Putamen (tissue), 1 donor: ENCODE data around the gene SLC25A23.

Experiments
- DNase-seq: peaks from one replicate; pipeline ENCODE4 v3.0.0-alpha.2; 2016; ENCODE audit warnings: low spot score

SLC25A23 gene

DNA sequence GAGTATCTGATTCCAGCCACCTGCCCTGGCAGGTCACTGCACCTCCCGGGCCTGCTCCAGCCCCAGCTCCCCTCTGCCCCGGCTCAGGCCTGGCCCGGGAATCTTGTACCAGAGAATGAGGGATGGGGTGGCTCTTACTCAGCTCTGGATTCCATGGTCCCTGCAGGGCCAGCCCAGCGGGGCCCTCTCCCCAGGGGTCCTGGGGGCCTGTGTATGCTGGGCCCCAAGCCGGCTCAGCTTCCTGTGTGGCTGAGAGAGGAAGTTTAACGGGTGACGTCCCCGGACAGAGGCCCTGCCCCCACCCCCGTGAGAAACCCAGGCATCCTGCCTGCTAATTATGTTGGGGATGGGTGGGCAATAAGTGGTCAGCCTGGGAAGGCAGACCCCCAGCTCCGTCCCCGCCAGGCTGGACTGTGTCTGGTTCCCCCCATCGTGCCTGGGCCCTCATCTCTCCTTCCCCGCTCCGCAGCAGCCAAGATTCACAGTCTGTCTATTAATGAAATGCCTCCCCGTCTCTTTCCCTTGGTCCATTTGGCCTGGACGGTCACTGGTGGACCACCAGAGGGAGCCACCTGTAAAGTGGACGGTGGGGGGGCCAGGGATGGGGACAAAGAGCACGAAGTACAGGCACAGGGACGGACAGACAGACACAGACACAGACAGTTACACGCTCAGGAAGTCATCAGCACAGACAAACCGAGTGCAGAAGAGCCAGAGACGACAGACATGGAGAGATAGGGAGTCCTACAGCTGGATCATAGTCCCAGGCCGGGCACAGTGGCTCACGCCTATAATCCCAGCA is 22.1 kb upstream of the SLC25A23 start, which contains the start of gene DENND1C:
Gene DENND1C, minus strand, starts transcription at position 247 of the 802 bp plus-strand sequence. Its CDS starts 92 bp downstream, at position 155.
- no peak for DNase-seq

DNA sequence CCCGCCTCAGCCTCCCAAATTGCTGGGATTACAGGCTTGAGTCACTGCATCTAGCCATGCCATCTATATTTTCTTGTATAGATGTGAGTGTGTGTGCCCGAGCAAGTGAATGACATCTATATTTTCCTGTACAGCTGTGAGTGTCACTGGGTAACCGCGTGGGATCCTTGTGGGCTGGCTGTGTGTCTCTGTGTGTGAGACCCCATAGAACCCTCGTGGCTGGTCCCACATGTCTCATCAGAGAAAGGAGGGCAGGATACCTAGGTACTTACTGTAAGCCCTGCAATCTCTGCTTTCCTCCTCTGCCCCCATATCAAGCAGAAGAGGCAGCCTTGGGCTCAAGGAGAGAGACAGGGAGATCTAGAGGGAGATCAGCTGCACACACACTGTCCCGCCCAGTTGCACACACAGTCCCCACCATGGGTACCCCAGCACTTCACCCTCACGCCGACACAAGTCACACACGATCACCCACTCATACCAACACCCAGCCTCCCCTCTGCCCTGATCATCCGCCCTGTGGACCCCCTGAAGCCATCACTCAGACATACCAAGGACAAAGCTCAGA is 21.3 kb upstream of the SLC25A23 start:
- no peak for DNase-seq

DNA sequence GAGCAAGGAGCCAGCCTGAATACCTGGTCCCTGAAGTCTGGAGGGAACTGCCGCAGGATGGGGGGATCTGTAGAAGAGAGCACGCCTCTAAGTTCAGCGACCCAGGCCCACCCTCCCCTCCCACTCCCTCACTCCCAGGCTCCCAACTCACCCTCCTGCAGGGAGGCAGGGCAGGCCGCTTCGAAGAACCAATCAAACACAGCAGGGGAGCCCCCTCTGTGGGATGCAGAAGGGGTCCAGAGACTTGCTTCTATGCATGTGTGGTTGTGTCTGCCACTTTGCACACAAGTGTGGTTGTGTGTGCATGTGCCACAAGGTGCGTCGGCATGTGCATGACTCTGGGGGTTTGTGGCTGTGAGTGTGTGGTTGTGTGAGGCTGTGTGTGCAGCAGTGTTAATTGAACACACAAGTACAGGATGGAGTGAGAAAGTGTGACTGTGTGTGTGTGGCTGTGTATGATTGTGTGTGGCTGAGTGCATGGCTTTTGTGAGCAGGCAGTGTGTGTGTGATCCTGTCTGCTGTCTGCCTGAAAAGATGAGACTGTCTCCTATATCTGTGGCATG is 20.3 kb upstream of the SLC25A23 start:
- DNase-seq = no peak

DNA sequence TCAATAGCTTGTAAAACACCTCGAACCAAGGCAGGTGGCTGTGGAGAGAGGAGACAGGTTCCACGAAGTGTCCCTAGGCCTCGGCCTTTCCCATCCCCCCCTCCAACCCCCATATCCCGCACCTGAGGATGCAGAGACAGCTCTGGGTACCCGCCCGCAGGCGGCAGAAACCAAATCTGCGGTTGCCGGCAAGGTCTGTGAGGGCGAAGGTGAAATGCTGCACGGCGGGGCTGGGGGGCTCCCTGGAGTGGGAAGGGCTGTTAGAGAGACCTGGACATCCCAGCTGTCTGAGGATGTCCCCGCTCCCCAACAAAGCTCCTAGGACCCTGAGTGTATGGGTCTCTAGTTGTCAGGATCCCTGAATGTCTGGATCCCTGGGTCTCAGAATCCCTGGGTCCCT is 19.2 kb upstream of the SLC25A23 start:
- no peak for DNase-seq

DNA sequence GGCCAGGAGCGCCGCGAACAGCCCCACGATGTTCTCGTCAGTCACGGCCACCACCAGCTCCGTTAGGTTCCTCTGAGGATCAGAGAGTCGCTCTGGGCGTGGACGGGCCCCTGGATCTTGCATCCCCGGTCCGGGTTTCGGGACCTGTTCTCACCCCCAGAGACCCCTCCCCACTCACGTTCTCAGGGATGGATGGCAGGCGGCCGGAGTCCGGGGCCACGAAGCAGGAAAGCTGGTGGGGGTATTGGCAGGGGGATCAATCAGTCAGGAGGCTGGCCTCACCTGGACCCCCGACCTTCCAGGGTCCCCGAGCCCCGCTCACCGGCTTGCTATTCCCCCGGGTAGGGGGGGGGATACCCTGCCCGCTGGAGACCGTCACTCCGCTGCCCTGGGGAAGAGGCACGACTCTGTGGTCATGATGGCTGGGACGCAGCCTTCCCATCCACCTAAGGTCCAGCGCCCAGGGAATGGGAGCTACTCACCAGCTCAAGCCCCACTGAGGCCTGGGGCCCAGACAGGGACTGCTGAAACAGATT is 17.4 kb upstream of the SLC25A23 start:
- no peak for DNase-seq

DNA sequence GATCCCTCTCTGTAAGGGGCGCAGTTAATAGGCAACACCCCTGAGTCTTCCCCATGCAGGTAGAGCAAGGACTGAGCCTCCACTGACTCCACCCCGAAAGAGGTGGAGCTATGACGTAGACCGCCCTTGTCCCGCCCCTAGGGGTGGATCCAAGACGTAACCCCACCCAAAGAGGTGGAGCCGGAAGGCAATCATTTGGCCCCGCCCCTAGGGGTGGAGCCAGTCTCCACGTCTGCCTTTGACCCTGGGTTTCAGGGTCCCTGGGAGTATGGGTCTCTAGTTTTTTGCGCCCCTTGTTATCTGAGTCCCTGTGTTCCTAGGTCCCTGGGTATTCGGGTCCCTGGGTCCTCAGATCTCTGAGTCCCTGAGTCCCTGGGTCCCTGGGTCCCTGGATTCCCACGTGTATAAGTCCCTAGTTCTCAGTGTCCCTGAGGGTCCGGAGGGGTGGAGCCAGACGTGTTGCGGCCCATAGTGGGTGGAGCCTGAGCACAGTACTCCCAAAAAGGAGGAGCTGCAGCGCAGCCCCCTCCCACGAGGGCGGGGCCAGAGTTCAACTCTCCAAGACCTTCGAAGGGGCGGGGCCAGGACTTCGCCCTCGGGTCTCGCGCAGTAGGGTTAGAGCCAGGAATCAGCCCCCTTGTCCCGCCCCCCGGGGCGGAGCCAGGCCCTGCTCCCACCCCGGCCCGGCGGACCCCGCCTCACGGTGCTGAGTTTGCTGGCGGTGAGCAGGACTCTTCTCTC is 16.7 kb upstream of the SLC25A23 start:
- peak; percentile 75 for DNase-seq

DNA sequence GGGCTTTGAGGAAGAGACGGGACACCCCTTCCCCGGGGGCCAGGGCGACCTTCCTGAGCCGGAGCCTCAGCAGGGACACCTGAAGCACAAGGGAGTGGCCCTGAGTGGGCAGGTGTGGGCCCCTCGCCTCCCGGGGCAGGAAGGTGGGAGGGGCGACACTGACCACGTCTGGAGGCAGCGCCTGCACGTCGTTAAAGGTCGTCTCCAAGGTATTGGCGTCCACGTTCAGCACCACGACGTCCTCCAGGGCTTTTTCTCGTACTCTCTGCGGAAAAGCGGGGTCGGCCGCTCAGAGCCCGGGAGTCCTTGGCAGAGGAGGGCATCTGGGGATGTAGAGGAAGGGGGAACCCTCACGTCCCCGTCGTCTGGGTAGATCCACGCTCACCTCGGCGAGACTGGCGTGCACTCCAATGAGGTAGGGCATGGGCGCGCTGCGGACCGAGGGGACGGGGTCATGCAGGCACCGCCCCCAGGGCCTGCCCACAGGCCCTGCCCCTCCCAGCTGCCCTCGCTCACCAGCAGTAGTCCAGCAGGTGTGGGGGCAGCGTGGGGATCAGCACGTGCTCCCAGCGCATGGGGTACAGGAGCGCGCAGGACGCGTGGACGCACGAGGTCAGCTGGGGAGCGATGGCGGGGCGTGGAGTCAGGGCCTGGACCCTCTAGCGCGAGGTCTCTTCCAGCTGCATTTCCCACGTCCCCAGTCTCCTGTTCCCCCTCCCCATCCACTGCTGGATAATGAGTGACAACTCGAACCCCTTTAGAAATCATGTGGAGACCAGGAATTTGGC is 15.9 kb upstream of the SLC25A23 start:
- DNase-seq = no peak

DNA sequence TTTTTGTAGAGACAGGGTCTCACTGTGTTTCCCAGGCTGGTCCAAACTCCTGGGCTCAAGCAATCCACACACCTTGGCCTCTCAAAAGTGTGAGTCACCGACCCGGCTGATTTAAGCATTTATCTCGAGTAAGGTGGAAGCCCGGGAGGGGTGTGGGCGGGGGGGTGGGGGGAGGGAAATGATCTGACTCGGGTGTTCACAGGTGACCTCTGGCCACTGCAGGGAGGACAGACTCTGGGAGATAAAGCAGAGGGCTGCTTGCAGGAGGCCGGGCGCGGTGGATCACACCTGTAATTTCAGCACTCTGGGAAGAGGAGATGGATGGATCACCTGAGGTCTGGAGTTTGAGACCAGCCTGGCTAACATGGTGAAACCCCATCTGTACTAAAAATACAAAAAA is 14.1 kb upstream of the SLC25A23 start:
- no peak for DNase-seq

DNA sequence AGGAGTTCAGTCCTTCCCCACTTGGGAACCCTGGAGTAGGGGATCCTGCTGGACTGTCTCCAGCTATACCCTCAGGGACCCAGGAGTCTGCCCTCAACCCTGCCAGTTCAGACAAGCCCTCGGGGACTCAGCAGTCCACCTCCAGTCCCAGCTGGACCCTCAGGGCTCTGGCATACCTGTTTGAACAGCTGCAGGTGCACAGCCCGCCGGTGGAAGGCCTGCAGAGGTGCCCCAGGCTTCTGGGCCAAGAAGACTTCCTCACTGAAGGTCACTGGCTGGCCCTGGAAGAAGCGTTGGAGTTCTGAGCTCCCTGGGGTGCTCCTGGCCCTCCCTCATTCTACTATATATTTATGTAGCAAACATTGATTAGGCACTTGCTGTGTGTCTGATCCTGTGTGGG is 13.1 kb upstream of the SLC25A23 start:
- DNase-seq = no peak

DNA sequence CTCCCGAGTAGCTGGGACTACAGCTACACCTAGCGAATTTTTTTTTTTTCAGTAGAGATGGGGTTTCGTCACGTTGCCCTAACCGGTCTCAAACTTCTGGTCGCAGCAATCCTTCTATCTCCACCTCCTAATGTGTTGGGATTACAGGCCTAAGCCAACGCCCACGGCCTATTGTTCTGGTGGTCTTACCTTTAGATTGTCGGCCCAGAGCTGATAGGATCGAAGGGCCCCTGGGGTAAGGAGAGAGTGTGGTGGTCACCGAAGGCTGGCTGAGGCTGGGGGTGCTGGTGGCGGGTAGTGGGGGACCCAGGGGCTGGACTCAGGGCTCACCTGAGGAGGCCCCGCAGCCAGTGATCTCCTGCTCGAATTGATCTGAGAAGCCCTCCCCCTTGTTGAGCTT is 11.5 kb upstream of the SLC25A23 start:
- no peak for DNase-seq

DNA sequence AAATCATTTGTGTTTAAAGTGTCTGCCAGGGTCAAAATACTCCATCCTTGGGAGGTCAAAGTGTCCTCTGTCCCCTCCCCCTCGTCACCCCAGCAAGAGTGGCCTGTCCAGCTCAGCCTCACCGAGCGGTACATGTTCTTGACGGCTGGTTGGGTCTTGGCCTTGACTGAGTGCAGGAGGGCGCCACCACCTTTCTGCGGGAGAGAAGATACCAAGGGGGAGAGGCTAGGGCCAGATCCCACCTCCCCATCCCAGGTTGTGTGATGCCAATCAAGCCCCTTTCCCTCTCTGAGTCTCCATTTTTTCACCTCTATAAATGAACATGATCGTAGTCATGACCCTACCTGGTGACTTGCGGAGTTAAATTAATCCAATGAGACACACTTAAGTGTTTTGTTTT is 10.6 kb upstream of the SLC25A23 start:
- no peak for DNase-seq

DNA sequence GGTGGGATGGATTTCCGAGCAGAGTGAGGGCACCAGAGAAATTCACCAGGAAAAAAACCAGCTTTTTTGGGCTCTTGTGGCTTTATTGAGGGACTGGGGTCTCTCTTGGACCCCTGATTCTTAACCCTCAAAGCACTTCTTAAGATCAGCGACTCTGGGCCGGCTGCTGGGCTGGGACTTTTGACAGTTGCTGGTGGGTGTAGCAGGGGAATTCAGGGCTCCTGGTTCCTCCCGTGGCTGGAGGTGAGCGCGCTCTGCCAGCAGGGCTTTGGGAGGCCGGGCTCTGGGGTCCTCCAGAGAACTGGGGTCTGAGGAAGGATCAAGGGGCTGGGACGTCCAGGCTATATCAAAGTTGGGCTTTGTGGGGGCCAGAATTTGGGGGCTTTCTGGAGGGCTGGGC is 7.8 kb upstream of the SLC25A23 start:
- DNase-seq = no peak

DNA sequence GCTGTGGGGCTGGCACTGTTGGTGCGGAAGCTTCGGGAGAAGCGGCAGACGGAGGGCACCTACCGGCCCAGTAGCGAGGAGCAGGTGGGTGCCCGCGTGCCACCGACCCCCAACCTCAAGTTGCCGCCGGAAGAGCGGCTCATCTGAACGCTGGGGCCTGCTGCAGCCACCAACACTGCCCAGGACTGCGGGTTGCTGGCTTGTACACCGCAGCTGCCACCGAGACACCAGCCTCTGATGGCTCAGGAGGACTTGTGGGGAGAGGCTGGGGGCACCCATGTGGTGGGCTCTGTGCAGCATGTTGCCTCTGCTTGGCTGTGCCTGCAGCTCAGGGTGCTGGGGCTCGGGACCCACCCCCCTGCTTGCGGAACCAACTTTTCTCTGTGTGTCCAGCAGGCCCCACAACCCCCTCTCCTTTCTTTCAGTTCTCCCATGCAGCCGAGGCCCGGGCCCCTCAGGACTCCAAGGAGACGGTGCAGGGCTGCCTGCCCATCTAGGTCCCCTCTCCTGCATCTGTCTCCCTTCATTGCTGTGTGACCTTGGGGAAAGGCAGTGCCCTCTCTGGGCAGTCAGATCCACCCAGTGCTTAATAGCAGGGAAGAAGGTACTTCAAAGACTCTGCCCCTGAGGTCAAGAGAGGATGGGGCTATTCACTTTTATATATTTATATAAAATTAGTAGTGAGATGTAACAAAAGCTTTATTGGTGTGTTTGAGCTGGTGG is 7.1 kb upstream of the SLC25A23 start:
- no peak for DNase-seq

DNA sequence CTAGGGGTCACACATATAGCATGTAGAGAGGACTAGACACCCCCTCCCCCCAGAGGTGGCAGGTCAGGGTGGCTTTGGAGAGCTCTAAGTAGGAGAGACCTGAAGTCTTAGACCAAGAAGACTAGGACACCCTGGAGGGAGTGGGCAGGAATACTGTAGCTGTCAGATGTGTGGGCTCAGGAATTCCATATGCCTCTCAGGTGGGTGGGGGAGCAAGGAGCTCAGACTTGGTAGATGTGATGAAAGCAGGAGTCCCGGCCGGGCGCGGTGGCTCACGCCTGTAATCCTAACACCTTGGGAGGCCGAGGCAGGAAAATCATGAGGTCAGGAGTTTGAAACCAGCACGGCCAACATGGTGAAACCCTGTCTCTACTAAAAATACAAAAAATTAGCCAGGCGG is 6.1 kb upstream of the SLC25A23 start:
- no peak for DNase-seq

DNA sequence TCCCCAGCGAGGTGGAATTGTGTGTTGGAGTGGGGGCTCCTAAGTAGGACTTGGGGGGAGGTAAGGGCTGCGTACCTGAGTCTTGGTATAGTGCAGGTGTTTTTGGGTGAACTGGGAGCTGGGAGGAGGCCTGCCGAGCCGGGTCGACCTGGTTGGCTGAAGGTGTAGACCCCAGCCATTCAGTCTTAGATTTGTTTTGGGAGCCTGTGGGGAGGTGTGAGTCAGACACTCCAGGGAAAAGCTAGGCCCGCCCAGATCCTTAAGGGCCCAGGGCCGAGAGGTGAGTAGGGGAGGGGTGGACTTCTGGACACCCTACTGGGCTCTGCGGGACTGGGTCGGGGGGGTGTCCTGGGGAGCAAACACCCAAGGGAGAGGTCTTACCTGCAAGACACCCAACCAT is 5.4 kb upstream of the SLC25A23 start:
- DNase-seq = no peak

DNA sequence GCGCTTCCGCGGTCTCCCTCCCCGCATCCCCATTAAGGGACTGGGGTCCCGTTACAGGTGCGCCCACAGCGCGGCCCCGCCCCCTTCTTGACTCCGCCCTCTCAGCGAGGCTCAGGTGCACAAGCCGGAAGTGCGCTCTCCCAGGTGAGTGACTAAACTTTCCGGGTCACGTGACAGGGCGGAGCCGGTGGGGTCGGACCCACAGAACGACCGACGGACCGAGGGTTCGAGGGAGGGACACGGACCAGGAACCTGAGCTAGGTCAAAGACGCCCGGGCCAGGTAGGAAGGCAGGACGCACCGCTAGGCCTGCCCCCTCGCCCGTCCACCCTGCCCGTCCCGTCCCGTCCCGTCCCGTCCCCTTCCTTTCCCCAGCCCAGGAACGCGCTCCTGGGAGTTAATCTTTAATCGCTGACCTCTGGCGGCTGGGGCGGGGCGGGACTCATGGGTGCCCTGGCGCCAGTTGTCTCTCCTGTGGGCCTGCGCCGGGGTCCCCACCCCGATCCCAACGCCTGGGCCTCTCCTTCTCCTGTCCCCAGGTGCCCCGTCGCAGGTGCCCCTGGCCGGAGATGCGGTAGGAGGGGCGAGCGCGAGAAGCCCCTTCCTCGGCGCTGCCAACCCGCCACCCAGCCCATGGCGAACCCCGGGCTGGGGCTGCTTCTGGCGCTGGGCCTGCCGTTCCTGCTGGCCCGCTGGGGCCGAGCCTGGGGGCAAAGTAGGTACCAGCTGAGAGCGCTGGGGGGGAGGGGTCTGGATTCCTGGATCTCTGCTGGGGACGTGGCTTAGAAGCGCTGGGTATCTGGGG is 4.7 kb upstream of the SLC25A23 start, which contains the start of gene CRB3:
Gene CRB3, plus strand, starts transcription at position 202 of the 804 bp plus-strand sequence. Its CDS starts 431 bp downstream, at position 633.
- DNase-seq = no peak

DNA sequence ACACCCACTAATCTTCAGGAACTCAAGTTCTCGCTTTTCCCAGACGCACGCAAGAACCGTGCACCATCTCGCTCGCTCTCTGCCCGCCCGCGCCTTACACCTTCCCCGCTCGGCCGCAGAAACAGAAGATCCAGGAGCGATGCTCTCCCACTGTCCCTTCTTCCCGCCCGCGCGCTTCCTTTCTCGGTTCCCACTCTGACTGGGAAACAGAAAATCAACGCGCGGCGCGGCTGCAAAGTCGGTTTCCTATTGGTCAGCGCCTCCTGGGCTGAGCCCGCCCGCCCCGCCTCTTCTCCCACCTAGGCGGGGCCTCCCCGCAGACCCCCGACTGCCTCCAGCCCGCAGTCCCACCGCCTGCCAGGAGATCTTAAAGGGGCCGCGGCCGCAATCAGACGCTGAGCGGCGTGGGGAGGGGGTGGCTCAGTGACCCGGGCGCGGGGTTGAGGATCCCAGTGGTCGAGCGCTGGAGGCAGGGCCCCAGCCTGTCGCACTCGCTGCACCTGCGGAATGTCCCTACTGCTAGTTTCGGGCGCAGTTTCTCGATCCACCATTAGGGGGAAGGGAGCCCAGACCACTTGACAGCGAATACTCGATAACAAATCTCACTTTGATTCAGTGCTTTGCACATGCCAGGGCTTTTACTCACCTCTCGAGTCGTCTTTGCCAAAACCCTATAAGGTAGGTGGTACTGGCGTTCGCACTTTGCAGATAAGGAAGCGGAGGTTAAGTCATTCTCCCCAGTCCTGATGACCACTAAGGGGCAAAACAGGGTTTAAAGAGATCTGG is 700 bp upstream of the SLC25A23 start:
- DNase-seq = peak; percentile 99

DNA sequence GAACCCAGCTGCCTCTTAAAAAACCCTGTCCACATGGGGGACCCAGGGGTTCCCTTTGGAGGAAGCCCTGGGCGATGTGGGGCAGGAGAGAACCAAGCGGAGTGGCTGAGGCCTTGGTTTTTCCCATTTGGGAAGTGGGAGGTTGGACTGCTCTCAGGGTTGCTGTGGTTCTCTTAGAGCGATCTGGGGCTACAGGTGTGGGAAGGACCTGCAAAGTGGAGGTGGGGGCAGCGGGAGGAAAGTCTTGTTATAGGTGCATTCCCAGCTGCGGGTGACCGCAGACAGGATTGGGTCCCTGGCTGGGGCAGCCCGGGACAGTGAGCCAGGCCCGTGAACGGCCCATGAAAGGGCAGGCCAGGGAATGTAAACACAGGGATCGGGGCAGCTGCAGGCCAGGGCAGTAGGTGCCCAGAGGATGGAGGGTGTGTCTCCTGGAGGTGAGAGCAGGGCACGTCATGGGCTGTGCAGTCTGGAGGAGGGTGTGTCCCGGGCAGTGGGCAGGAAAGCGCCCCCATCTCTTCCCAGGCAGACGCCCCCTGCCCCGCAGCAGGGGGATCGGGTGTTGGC is 814 bp downstream of the SLC25A23 start:
- DNase-seq = no peak
